ENCODE data around the gene NFE2L2. TPM values are rescaled to one million over a fixed set of nuclear protein-coding genes. Genes with fewer than 3 reads are reported as not detected.
A peak's percentile ranks its signal among the peaks of the same experiment; 100 is the strongest.
"Not testable (repeated sequence)": the region's sequence is repeated elsewhere in the genome, so short reads cannot be mapped to it uniquely, and the experiment has no call there.

Gene NFE2L2
- total RNA-seq, 1 experiment from 2014 or later = 58.4 TPM

DNA sequence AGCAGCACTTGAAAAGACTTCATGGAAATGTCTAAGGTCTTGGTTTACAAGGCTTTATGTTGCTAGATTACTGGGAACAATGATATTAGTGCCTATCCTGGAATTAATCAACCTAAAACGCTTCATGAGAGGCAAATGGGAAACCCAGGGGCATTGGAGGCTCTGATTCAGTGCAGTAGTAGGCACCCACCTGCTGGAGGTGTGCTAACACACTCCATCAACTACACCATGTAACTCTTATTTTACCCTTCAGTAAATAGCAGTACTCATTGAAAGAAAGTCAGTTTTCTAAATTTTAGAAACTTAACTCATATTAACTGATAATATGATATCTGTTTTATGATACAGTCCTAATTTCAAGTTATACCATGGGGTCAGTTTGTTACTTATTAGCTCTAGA is 69.3 kb downstream of the NFE2L2 start:
- DNase-seq (ENCODE audit: low read depth) = no peak

DNA sequence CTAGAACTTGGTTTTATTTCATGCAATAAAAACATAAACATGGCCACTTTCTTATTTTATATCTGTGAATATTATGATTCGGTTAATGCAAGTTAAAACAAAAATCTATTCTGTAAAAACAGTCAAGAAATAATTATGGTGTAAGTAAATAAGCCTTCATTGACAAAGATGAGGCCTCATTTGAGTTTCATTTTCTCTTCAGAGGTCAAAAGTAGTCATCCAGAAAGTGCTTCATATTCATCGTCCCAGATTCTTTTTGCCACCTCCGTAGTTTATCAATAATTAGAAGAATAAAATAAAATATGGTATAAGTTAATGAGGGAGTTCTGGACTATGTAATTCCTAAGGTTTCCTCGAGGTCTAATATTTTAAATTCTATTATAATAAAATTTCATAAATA is 71.3 kb downstream of the NFE2L2 start:
- no peak for DNase-seq (ENCODE audit: low read depth)

DNA sequence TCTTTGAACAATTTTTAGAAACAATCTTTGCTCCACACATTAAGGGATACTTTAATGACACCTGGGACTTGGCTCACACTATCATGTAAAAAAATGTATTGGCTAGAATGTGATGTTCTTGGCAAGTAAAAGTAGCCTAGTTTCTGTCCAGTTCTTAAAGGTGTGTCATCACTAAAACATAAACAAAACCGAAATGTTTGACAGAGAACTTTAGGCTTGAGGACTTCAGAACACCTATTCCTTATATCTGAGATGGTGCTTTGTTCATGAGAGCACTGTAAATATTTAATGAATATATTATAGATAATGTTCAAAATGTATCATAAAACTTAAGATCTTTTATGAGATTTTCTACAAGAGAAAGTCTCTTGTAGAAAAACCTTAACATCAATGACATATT is 71.7 kb downstream of the NFE2L2 start:
- no peak for DNase-seq (ENCODE audit: low read depth)

DNA sequence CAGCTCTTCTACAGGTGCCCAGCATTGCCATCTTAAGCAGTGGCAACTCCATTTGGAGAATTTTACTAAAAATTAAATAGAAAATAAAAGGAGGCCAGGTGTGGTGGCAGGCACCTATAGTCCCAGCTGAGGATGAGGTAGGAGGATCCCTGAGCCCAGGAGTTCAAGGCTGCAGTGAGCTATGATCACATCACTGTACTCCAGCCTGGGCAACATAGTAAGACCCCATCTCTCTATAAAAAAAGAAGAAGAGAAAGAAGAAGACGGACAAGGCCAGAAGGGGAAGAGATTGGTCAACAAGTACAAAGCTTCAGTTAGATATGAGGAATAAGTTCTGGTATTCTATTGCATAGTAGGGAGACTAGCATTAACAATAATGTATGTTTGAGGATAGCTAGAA is 73.6 kb downstream of the NFE2L2 start:
- no peak for DNase-seq (ENCODE audit: low read depth)

DNA sequence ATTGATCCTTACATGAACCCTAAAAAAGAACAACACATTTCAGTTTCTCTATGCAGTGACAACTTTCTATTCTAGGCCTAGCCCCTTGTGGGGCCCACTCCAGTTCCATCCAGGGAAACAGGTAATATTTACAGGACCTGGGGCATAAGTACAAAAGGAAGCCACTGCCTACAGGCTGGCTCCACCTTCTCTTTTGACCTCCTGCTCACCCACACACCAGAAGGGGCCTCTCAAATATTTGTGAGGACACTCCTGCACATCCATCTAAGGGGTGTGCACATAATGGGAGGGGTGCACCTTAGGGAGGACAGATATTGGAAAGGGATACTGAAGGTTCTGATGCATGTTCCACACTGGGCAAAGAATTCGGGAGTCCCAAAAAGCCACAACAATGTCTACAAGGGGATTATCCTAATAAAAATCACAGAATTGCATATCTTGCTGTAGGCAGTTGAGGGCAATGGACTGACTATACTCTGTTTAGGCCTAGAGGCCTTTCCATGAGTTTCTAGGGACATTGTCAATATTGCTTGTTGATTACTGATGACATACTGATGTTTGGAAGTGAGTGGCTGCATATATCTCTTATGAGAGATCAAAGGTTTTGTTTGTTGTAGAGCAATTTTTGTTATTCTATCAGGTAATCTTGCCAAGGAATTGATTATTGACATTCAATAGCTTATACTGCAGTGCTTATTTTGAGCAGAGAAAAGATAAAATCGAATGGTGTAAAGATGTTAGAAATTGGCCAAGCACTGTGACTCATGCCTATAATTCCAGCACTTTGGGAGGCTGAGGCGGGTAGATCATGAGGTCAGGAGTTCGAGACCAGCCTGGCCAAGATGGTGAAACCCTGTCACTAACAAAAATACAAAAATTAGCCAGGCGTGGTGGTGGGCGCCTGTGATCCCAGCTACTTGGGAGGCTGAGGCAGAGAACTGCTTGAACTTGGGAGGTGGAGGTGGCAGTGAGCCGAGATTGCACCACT is 75.8 kb downstream of the NFE2L2 start:
- no peak for DNase-seq (ENCODE audit: low read depth)

DNA sequence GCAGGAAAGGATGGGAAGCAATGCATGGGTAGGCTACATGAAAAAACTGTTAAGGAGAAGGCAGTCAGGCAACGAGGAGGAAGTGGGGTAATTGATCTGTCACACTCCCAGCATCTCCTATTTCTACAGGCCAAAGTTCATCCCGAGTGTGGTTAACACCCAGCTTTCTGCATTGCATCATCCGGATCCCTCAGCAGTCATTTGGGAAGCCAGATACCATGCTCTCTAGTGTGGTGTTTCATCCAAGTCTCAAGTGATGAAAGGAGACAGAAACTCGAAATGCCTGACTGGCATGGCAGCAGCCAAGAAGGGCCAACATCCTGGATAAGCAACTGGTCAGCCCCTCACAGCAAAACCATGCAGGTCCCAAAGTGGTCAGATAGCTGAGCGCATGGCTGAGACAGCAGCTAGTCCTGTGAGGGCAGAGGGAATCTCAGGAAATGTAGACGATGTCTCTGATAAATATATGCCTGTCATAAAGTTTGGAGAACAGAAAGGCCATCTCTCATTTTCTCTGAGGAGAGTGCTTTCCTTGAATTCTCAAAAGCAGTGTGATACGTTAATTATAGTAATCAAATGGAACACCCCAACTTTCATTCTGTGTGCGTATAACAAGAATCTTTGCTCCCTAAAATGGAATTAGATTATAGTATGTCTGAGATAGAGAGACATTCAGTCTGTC is 76.8 kb downstream of the NFE2L2 start:
- peak; percentile 62 for DNase-seq (ENCODE audit: low read depth)

DNA sequence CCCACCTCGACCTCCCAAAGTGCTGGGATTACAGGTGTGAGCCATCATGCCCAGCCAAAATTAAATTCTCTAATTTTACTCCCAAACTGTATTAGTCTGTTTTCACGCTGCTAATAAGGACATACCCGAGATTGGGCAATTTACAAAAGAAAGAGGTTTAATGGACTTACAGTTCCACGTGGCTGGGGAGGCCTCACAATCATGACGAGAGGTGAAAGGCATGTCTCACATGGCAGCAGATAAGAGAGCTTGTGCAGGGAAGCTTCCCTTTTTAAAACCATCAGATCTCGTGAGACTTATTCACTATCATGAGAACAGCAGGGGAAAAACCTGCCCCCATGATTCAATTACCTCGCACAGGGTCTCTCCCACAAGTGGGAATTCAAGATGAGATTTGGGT is 78.5 kb downstream of the NFE2L2 start:
- DNase-seq (ENCODE audit: low read depth) = not testable (repeated sequence)

DNA sequence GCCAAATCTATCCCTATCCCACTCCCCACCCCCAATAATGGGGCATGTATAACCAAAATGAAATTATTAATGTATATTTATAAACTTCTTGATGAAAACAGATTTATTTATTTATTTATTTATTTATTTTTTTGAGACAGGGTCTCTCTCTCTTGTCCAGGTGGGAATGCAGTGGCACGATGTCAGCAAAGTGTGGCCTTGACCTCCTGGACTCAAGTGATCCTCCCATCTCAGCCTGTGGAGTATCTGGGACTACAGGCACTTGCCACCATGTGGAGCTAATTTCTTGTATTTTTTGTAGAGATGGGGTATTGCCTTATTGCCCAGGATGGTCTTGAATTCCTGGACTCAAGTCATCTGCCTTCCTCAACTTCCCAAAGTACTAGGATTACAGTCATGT is 79.9 kb downstream of the NFE2L2 start:
- no peak for DNase-seq (ENCODE audit: low read depth)

DNA sequence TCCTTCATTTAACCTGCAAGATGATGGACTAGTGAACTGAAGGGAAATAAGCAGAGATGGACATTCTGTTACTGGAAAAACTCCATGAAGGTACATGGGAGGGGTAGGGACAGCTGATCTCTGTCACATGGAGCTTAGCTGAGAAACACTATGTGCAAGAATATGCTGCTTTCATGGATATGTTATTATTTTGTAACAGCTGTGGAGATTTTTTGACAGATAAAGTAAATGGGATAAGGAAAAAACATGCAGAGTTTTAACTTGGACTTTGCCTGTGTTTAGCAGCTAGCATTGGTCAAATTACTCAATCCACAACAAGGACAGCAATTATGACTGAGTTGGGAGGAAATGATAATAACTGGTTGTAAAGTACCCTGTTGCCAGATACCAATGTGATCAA is 80.7 kb downstream of the NFE2L2 start:
- no peak for DNase-seq (ENCODE audit: low read depth)

Other genes with a start within 250 kb of the NFE2L2 start
- gene HNRNPA3, start 51.9 kb downstream of the NFE2L2 start, total RNA-seq (2014; rRNA removed; shearing (Covaris generic)) = 47.2 and 52.1 TPM in 2 replicates
- 117 and 142 TPM in 2 replicates for gene AGPS, start 128.0 kb upstream of the NFE2L2 start, total RNA-seq (2014; rRNA removed; shearing (Covaris generic))

Measured in Daoy (cell line).